ENCODE data around the gene COL4A2.

COL4A2 gene

DNA sequence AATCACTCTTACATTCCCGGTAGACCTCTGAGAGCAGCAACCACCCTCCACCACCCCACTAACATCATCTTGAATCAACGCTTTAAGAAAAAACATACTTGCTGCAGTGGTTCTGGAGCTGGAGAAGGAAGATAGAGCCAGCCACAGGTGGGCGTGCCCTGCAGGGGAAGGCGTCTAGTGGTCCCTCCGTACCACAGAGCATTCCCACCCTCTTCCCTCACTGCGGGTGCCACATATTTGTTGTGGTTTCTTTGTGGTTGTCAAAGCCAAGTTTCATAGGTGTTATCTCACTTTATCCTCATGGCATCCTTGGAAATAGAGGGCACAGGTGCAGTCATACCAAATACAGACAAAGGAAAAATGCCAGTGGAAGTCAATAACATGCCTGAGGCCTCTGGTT lies 22.2 kb downstream of the COL4A2 start:
- Histone ChIP-seq H3K27ac (no peak overlapping the region), H3K36me3 (no peaks in the 10 kb centered on the region), H3K9me3 (no peaks in the 10 kb centered on the region), H3K4me3 (ENCODE audit: low read depth in 1 of 2, low read length in 1 of 2) (no peak overlapping the region), H3K27me3 (peaks cover 71% of the 10 kb centered on the region), H3K4me1 (ENCODE audit: control insufficient read depth in 1 of 2, insufficient read depth in 1 of 2, low read depth in 1 of 2, low read length in 1 of 2) (no peaks in the 10 kb centered on the region)
- TF ChIP-seq CTCF (IDR thresholded peaks at IDR 0.05) = no peak

DNA sequence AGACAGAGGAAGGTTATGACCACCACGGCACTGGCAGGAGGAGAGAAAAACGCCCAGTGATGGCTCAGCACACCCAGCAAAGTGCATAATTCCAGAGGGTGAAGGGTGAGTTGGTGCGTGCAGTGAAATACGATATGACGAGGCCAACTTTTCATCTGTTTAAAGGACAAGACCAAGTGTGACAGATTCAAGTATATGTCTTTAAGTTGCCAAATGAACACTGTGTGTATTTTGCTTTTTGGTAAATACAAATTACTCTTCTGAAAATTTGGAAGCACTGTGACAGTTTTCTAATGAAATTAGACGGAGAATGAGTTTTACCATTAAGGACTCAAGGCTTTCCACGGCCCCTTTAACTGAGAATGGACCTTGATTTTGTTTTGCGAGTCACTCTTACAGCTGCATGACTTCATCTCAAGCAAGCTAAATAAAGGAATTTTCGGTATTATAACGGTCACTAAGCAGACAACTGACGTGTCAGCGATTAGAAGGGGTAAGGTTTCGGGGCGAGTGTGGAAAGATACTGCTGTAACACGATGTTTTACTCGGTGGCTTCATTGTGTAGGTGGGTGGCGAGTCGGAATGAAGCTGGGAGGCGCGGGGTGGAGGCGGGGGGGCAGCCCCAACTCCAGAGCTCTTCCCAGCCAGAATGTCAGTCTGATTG lies 22.8 kb downstream of the COL4A2 start:
- H3K27me3 ChIP-seq = peaks cover 64% of the 10 kb centered on the region
- no peaks in the 10 kb centered on the region for H3K9me3 ChIP-seq
- no peak for TF ChIP-seq CTCF (IDR thresholded peaks at IDR 0.05)
- no peaks in the 10 kb centered on the region for H3K4me1 ChIP-seq (ENCODE audit: control insufficient read depth in 1 of 2, insufficient read depth in 1 of 2, low read depth in 1 of 2, low read length in 1 of 2)
- no peak overlapping the region for H3K27ac ChIP-seq
- H3K36me3 ChIP-seq = no peaks in the 10 kb centered on the region
- no peak overlapping the region for H3K4me3 ChIP-seq (ENCODE audit: low read depth in 1 of 2, low read length in 1 of 2)

DNA sequence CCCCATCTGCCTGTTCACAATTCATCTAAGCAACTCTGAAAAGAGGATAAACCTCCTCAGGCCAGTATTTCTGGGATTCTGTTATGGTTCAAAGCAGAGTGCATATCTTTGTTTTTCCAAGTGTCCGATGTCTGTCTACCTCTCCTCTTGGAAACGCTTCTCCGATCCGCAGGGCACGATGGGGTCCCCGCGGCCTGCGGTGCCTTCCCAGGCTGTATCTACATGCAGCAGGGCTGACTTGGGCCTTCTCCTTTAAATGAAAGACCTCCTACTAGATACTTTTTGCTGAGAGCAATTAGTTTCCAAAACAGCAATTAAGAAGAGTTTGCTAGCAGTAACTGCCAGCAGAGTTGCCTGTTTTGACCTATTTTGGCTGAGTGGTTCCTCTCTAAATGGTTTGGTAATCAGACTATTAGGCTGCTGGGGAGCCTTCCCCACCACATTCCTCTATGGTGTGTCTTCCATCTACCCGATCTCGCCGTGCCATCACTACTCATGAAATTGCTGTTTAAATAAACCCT lies 23.5 kb downstream of the COL4A2 start:
- H3K36me3 ChIP-seq = no peaks in the 10 kb centered on the region
- H3K4me3 ChIP-seq (ENCODE audit: low read depth in 1 of 2, low read length in 1 of 2) = no peak overlapping the region
- H3K27ac ChIP-seq = no peak overlapping the region

GRCh38 chr13:110331362-110331761 lies 24.3 kb downstream of the COL4A2 start:
- H3K9me3 ChIP-seq = no peaks in the 10 kb centered on the region

More for the DNA sequence above, 23.5 kb downstream of the COL4A2 start:
- TF ChIP-seq CTCF (IDR thresholded peaks at IDR 0.05) = no peak
- no peaks in the 10 kb centered on the region for H3K9me3 ChIP-seq
- H3K27me3 ChIP-seq = peaks cover 58% of the 10 kb centered on the region
- H3K4me1 ChIP-seq (ENCODE audit: control insufficient read depth in 1 of 2, insufficient read depth in 1 of 2, low read depth in 1 of 2, low read length in 1 of 2) = no peaks in the 10 kb centered on the region

GRCh38 chr13:110332750-110333149 lies 25.7 kb downstream of the COL4A2 start:
- Histone ChIP-seq H3K27me3 (peaks cover 39% of the 10 kb centered on the region), H3K4me3 (ENCODE audit: low read depth in 1 of 2, low read length in 1 of 2) (no peak overlapping the region), H3K4me1 (ENCODE audit: control insufficient read depth in 1 of 2, insufficient read depth in 1 of 2, low read depth in 1 of 2, low read length in 1 of 2) (no peaks in the 10 kb centered on the region), H3K36me3 (no peaks in the 10 kb centered on the region), H3K27ac (no peak overlapping the region), H3K9me3 (no peaks in the 10 kb centered on the region)
- no peak for TF ChIP-seq CTCF (IDR thresholded peaks at IDR 0.05)

More at GRCh38 chr13:110331362-110331761, 24.3 kb downstream of the COL4A2 start:
- H3K4me3 ChIP-seq (ENCODE audit: low read depth in 1 of 2, low read length in 1 of 2) = no peak overlapping the region
- TF ChIP-seq CTCF (IDR thresholded peaks at IDR 0.05) = no peak
- peaks cover 49% of the 10 kb centered on the region for H3K27me3 ChIP-seq
- H3K27ac ChIP-seq = no peak overlapping the region
- no peaks in the 10 kb centered on the region for H3K4me1 ChIP-seq (ENCODE audit: control insufficient read depth in 1 of 2, insufficient read depth in 1 of 2, low read depth in 1 of 2, low read length in 1 of 2)
- H3K36me3 ChIP-seq = no peaks in the 10 kb centered on the region

All from neutrophil (primary cell).